ENCODE data around the gene CNOT8. TPM values are rescaled to one million over a fixed set of nuclear protein-coding genes. Genes with fewer than 3 reads are reported as not detected.
"Not testable (repeated sequence)": the region's sequence is repeated elsewhere in the genome, so short reads cannot be mapped to it uniquely, and the experiment has no call there.

Gene CNOT8
- polyA plus RNA-seq, 2 of the 4 experiments (the other 2 are of a cell fraction), result 40.6 to 52.7 TPM

- no peak for TF ChIP-seq ATOH8 (CRISPR knock-in tag; IDR thresholded peaks at IDR 0.05; ENCODE audit: low read depth)
- no peak for TF ChIP-seq HOXB5 (CRISPR knock-in tag; IDR thresholded peaks at IDR 0.05)
- no peak for TF ChIP-seq CBX8 (IDR thresholded peaks at IDR 0.05)
Observed at GRCh38 chr5:154818471-154819116, 39.8 kb upstream of the CNOT8 start (continued).

- 88% methylated on average over 7 of the region's 7 CpGs for WGBS (ENCODE audit: missing lambda C conversion rate)
- no peak overlapping the region for H3K4me2 ChIP-seq
- POLR2A ChIA-PET, result no interaction called here
Observed at GRCh38 chr5:154819546-154819945, 38.9 kb upstream of the CNOT8 start.

GRCh38 chr5:154820383-154820782, 38.0 kb upstream of the CNOT8 start:
- peaks cover 6% of the 10 kb centered on the region; the same call in 1 of the 3 replicates for H3K4me1 ChIP-seq
- WGBS (ENCODE audit: missing lambda C conversion rate), result 95% methylated on average over 4 of the region's 5 CpGs
- no peak for DNase-seq (ENCODE audit: low read depth in 1 of 2, low spot score in 1 of 2)
- ChIA-PET CTCF (interaction anchor here (1.8 kb wide), 1 partner anchor 170 kb away, joined by 7 read pairs; no protein-coding TSS in a partner anchor), POLR2A (no interaction called here)
- H3K9me3 ChIP-seq, result no peaks in the 10 kb centered on the region
- H3K4me2 ChIP-seq, result no peak overlapping the region
- FAIRE-seq, result no peak
- H3K27ac ChIP-seq, result no peak overlapping the region
- TF ChIP-seq HOXB13 (CRISPR knock-in tag; IDR thresholded peaks at IDR 0.05; ENCODE audit: low read depth) (no peak), PHF8 (IDR thresholded peaks at IDR 0.05; ENCODE audit: borderline replicate concordance, low read depth) (no peak), NFE2L2 (conservative IDR thresholded peaks at IDR 0.05; ENCODE audit: low read length) (no peak), E2F6 (IDR thresholded peaks at IDR 0.05; ENCODE audit: borderline replicate concordance, low read depth) (no peak), NPAS2 (CRISPR knock-in tag; IDR thresholded peaks at IDR 0.05; ENCODE audit: borderline replicate concordance) (no peak), EHMT2 (IDR thresholded peaks at IDR 0.05; ENCODE audit: low read depth) (no peak), ZNF302 (CRISPR knock-in tag; IDR thresholded peaks at IDR 0.05) (no peak), ZFP36 (IDR thresholded peaks at IDR 0.05; ENCODE audit: borderline replicate concordance, partially characterized antibody) (no peak), ELK1 (IDR thresholded peaks at IDR 0.05; ENCODE audit: low read depth, low read length) (no peak), CEBPB (IDR thresholded peaks at IDR 0.05) (no peak)
- ATAC-seq, result no peak
- no peak overlapping the region for H3K4me3 ChIP-seq

More at GRCh38 chr5:154819546-154819945, 38.9 kb upstream of the CNOT8 start:
- H3K27ac ChIP-seq, result no peak overlapping the region
- FAIRE-seq (no peak), ATAC-seq (no peak), DNase-seq (ENCODE audit: low read depth in 1 of 2, low spot score in 1 of 2) (no peak)
- no peak overlapping the region for H3K4me3 ChIP-seq
- TF ChIP-seq CBX2 (IDR thresholded peaks at IDR 0.05; ENCODE audit: borderline replicate concordance, low read depth) (no peak), POLR2A (IDR thresholded peaks at IDR 0.05; ENCODE audit: low read length) (no peak)
- CTCF ChIA-PET, result interaction anchor here (1.0 to 1.8 kb wide), 2 partner anchors 38 to 169 kb away, joined by 3 to 7 read pairs; no protein-coding TSS in a partner anchor
- no peaks in the 10 kb centered on the region for H3K9me3 ChIP-seq
- H3K4me1 ChIP-seq, result peaks cover 8% of the 10 kb centered on the region; the same call in 1 of the 3 replicates

- POLR2A ChIA-PET, result interaction anchor here (1.1 kb wide), 1 partner anchor 36 kb away, joined by 3 read pairs; the partner anchor contains the start of gene CNOT8
- H3K27ac ChIP-seq; H3K4me1 ChIP-seq; H3K4me3 ChIP-seq; DNase-seq (ENCODE audit: low read depth in 1 of 2, low spot score in 1 of 2); ATAC-seq; H3K4me2 ChIP-seq; FAIRE-seq; H3K9me3 ChIP-seq: not testable (repeated sequence)
- CTCF ChIA-PET, result interaction anchor here (1.6 kb wide), 1 partner anchor 173 kb away, joined by 6 read pairs; no protein-coding TSS in a partner anchor
- 86% methylated on average over 5 of the region's 5 CpGs for WGBS (ENCODE audit: missing lambda C conversion rate)
Observed at GRCh38 chr5:154822896-154823295, 35.5 kb upstream of the CNOT8 start.

All from A549 (cell line).